Neural cell (in vitro differentiated cells): ENCODE measurements around the gene ZSCAN5A.
"Not testable (repeated sequence)": the region's sequence is repeated elsewhere in the genome, so short reads cannot be mapped to it uniquely, and the experiment has no call there.

ENCODE experiments used
- EP300 ChIP-seq: fragments of 450-650 bp; conservative IDR thresholded peaks from 2 replicates; pipeline ENCODE4 v1.6.1; 2014; ENCODE audit warnings: antibody characterized with exemption, mild to moderate bottlenecking, moderate library complexity; ENCODE audit not compliant: poor library complexity, severe bottlenecking
- EZH2 ChIP-seq: fragments of 200-600, 300-800 bp; shearing (Covaris generic), sonication (generic); IDR thresholded peaks from 2 replicates; pipeline ENCODE4 v1.6.1; 2014; ENCODE audit warnings: antibody characterized with exemption, low read length, borderline replicate concordance, mild to moderate bottlenecking; ENCODE audit not compliant: insufficient read depth, poor library complexity, severe bottlenecking
- POLR2AphosphoS5 ChIP-seq: IDR thresholded peaks from 2 replicates; pipeline ENCODE4 v1.6.1; 2012
- RAD21 ChIP-seq: fragments of 450-650 bp; conservative IDR thresholded peaks from 2 replicates; pipeline ENCODE4 v1.6.1; 2014; ENCODE audit warnings: antibody characterized with exemption, mild to moderate bottlenecking, moderate library complexity
- SMC3 ChIP-seq: fragments of 450-650 bp; conservative IDR thresholded peaks from 2 replicates; pipeline ENCODE4 v1.6.1; 2014; ENCODE audit warnings: antibody characterized with exemption, mild to moderate bottlenecking, moderate library complexity; ENCODE audit not compliant: poor library complexity
- TAF1 ChIP-seq: IDR thresholded peaks from 2 replicates; pipeline ENCODE4 v1.6.1; 2012; ENCODE audit warnings: low read depth
- TF ChIP-seq, protein P1 (sequence below): IDR thresholded peaks from 2 replicates; pipeline ENCODE4 v1.6.1; 2012; ENCODE audit warnings: borderline replicate concordance
- TF ChIP-seq, protein P2 (sequence below): fragments of 450-650 bp; IDR thresholded peaks from 2 replicates; pipeline ENCODE4 v1.5.1; 2014; ENCODE audit warnings: antibody characterized with exemption, mild to moderate bottlenecking, moderate library complexity; ENCODE audit not compliant: poor library complexity, severe bottlenecking

DNA sequence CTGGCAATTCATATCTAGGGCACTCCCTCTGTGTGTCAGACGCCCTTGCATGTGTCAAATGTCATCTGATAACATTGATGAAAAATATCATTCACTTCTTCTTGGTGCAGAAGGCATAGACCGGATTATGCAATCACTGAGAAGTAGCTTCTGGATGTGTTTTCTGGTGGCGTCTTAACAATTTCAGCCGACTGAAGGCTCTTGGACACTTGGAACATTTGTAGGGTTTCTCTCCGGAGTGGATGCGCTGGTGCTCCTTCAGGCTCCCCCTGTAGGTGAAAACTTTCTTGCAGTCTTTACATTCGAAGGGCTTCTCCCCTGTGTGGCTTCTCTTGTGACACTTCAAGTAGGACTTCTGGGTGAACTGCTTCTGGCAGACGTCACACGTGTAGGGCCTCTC lies 93.2 kb downstream of the ZSCAN5A start:
- TF ChIP-seq, protein P1, sequence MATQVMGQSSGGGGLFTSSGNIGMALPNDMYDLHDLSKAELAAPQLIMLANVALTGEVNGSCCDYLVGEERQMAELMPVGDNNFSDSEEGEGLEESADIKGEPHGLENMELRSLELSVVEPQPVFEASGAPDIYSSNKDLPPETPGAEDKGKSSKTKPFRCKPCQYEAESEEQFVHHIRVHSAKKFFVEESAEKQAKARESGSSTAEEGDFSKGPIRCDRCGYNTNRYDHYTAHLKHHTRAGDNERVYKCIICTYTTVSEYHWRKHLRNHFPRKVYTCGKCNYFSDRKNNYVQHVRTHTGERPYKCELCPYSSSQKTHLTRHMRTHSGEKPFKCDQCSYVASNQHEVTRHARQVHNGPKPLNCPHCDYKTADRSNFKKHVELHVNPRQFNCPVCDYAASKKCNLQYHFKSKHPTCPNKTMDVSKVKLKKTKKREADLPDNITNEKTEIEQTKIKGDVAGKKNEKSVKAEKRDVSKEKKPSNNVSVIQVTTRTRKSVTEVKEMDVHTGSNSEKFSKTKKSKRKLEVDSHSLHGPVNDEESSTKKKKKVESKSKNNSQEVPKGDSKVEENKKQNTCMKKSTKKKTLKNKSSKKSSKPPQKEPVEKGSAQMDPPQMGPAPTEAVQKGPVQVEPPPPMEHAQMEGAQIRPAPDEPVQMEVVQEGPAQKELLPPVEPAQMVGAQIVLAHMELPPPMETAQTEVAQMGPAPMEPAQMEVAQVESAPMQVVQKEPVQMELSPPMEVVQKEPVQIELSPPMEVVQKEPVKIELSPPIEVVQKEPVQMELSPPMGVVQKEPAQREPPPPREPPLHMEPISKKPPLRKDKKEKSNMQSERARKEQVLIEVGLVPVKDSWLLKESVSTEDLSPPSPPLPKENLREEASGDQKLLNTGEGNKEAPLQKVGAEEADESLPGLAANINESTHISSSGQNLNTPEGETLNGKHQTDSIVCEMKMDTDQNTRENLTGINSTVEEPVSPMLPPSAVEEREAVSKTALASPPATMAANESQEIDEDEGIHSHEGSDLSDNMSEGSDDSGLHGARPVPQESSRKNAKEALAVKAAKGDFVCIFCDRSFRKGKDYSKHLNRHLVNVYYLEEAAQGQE: not testable (repeated sequence)
- not testable (repeated sequence) for TF ChIP-seq SMC3, POLR2AphosphoS5, EP300, RAD21, EZH2, TAF1
- TF ChIP-seq, protein P2, sequence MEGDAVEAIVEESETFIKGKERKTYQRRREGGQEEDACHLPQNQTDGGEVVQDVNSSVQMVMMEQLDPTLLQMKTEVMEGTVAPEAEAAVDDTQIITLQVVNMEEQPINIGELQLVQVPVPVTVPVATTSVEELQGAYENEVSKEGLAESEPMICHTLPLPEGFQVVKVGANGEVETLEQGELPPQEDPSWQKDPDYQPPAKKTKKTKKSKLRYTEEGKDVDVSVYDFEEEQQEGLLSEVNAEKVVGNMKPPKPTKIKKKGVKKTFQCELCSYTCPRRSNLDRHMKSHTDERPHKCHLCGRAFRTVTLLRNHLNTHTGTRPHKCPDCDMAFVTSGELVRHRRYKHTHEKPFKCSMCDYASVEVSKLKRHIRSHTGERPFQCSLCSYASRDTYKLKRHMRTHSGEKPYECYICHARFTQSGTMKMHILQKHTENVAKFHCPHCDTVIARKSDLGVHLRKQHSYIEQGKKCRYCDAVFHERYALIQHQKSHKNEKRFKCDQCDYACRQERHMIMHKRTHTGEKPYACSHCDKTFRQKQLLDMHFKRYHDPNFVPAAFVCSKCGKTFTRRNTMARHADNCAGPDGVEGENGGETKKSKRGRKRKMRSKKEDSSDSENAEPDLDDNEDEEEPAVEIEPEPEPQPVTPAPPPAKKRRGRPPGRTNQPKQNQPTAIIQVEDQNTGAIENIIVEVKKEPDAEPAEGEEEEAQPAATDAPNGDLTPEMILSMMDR: not testable (repeated sequence)
